DOHH2 (cell line): ENCODE measurements around the gene BMPER.

Source experiments
- H3F3A ChIP-seq: fragments of 200-600 bp; sonication (generic), shearing (Covaris generic); 2 replicates; pipeline ENCODE4 v1.6.0; 2016; ENCODE audit warnings: antibody characterized with exemption, mild to moderate bottlenecking; ENCODE audit not compliant: control insufficient read depth, insufficient read depth
- H3K27ac ChIP-seq: fragments of 200-600 bp; sonication (generic); 2 replicates; pipeline ENCODE4 v1.5.1; 2014; ENCODE audit warnings: low read depth, mild to moderate bottlenecking, low read length, moderate library complexity
- H3K27me3 ChIP-seq: fragments of 200-600 bp; sonication (generic); 2 replicates; pipeline ENCODE4 v1.6.1; 2014; ENCODE audit warnings: mild to moderate bottlenecking, low read length, mixed read lengths; ENCODE audit not compliant: control insufficient read depth
- H3K36me3 ChIP-seq: fragments of 200-600 bp; sonication (generic); 2 replicates; pipeline ENCODE4 v1.6.1; 2014; ENCODE audit warnings: mild to moderate bottlenecking, low read length, moderate library complexity, mixed read lengths; ENCODE audit not compliant: control insufficient read depth
- H3K4me1 ChIP-seq: fragments of 200-600 bp; sonication (generic); 2 replicates; pipeline ENCODE4 v1.6.1; 2014; ENCODE audit warnings: mild to moderate bottlenecking, low read length, mixed read lengths; ENCODE audit not compliant: control insufficient read depth
- H3K4me2 ChIP-seq: fragments of 200-600 bp; sonication (generic); 2 replicates; pipeline ENCODE4 v1.6.0; 2014; ENCODE audit warnings: mild to moderate bottlenecking, low read length, moderate library complexity
- H3K4me3 ChIP-seq: fragments of 200-600 bp; sonication (generic); 2 replicates; pipeline ENCODE4 v1.5.1; 2014; ENCODE audit warnings: mild to moderate bottlenecking, low read length, mixed read lengths
- H3K79me2 ChIP-seq: fragments of 200-600 bp; sonication (generic); 2 replicates; pipeline ENCODE4 v1.6.1; 2014; ENCODE audit warnings: mild to moderate bottlenecking, low read length, mixed read lengths; ENCODE audit not compliant: control insufficient read depth
- H3K9me2 ChIP-seq: fragments of 200-600 bp; sonication (generic); replicated peaks from 2 replicates; pipeline ENCODE4 v1.6.1; 2014; ENCODE audit warnings: mild to moderate bottlenecking, low read length, mixed read lengths; ENCODE audit not compliant: control insufficient read depth
- H3K9me3 ChIP-seq: fragments of 200-600 bp; sonication (generic); 2 replicates; pipeline ENCODE4 v1.6.1; 2014; ENCODE audit warnings: antibody characterized with exemption, low read length, mixed read lengths; ENCODE audit not compliant: control insufficient read depth, insufficient read depth
- H4K20me1 ChIP-seq: fragments of 200-600 bp; sonication (generic); 2 replicates; pipeline ENCODE4 v1.6.0; 2014; ENCODE audit warnings: low read depth, mild to moderate bottlenecking, antibody characterized with exemption, low read length, moderate library complexity; ENCODE audit not compliant: control insufficient read depth, insufficient read depth
- EZH2phosphoT487 ChIP-seq: fragments of 200-600 bp; sonication (generic); IDR thresholded peaks from 2 replicates; pipeline ENCODE4 v1.6.1; 2017; ENCODE audit warnings: borderline replicate concordance, mild to moderate bottlenecking, antibody characterized with exemption, low read length, moderate library complexity, mixed read lengths
- TF ChIP-seq, protein P1 (sequence below): fragments of 200-600 bp; sonication (generic); IDR thresholded peaks from one replicate; pipeline ENCODE4 v1.5.1; 2014; ENCODE audit warnings: antibody characterized with exemption, mild to moderate bottlenecking, low read depth, low read length; ENCODE audit not compliant: poor library complexity, severe bottlenecking

BMPER gene

DNA sequence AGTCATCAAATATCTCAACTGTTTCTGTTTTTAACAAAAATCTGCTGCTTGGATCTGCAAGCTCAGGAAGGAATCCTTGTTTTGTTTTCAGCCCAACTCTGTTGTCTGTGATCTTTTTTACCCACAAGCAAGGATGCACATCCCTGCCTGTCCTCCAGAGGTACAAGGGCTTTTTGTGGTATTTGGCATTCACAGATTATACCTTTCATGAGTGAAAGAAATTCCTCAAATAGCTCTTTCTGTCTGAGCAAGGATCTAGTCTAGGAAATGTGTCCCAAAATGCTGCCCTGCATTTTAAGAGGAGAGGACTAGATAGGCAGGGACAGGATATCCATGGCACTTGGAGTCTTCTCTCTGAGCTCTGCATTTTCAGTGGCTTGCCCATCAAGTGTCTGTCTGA, 151.8 kb downstream of the BMPER start:
- H3K36me3 ChIP-seq: no peaks in the 10 kb centered on the region
- no peaks in the 10 kb centered on the region for H3K4me1 ChIP-seq

DNA sequence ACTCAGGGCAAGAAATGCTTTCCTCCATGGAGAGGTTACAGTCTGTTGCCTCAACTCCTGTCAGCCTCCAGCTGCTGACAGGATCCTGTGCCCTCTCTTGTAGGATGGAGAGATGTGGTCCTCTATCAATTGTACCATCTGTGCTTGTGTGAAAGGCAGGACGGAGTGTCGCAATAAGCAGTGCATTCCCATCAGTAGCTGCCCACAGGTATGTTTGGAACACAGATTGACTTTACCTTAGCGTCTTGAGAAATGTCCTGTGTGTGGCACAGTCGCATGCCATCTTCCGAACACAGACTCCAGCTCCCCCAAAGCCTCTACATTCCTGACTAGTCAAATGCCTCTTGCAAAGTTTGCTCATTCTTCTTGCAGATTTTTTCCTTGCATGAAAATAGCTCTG, 152.6 kb downstream of the BMPER start:
- Histone ChIP-seq H3K4me2 (no peak overlapping the region), H3K9me3 (no peaks in the 10 kb centered on the region; the same call in 1 of the 2 replicates), H3K9me2 (no peaks in the 10 kb centered on the region), H3K27me3 (no peaks in the 10 kb centered on the region), H3K27ac (no peak overlapping the region), H3K79me2 (no peaks in the 10 kb centered on the region), H4K20me1 (no peaks in the 10 kb centered on the region), H3K4me1 (no peaks in the 10 kb centered on the region), H3K4me3 (no peak overlapping the region), H3F3A (no peaks in the 10 kb centered on the region), H3K36me3 (no peaks in the 10 kb centered on the region)
- no peak for TF ChIP-seq EZH2phosphoT487
- TF ChIP-seq, protein P1, sequence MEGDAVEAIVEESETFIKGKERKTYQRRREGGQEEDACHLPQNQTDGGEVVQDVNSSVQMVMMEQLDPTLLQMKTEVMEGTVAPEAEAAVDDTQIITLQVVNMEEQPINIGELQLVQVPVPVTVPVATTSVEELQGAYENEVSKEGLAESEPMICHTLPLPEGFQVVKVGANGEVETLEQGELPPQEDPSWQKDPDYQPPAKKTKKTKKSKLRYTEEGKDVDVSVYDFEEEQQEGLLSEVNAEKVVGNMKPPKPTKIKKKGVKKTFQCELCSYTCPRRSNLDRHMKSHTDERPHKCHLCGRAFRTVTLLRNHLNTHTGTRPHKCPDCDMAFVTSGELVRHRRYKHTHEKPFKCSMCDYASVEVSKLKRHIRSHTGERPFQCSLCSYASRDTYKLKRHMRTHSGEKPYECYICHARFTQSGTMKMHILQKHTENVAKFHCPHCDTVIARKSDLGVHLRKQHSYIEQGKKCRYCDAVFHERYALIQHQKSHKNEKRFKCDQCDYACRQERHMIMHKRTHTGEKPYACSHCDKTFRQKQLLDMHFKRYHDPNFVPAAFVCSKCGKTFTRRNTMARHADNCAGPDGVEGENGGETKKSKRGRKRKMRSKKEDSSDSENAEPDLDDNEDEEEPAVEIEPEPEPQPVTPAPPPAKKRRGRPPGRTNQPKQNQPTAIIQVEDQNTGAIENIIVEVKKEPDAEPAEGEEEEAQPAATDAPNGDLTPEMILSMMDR: no peak

More for the DNA sequence above, 151.8 kb downstream of the BMPER start:
- Histone ChIP-seq H3K4me3 (no peak overlapping the region), H3K27me3 (no peaks in the 10 kb centered on the region; the same call in 1 of the 2 replicates), H3K79me2 (no peaks in the 10 kb centered on the region), H4K20me1 (no peaks in the 10 kb centered on the region), H3F3A (no peaks in the 10 kb centered on the region), H3K9me3 (no peaks in the 10 kb centered on the region; the same call in 1 of the 2 replicates), H3K27ac (no peak overlapping the region), H3K4me2 (no peak overlapping the region), H3K9me2 (no peaks in the 10 kb centered on the region)
- no peak for TF ChIP-seq EZH2phosphoT487
- TF ChIP-seq, protein P1: no peak

DNA sequence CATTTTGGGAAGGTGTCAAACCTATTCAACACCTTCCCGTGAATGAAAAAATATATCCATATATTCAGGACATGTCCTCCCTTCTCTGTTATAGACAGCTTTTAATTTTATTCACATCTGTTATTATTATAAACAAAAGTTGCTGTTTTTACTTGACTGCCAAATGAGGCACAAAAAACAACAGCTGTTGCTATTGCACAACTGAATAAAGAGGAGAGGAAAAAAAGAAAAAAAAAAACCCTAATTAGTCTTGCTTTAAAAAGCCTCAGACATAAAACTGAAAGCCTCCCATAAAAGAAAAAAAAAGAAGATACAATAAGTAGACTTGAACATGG, 153.4 kb downstream of the BMPER start:
- no peaks in the 10 kb centered on the region for H3F3A ChIP-seq
- no peak overlapping the region for H3K4me2 ChIP-seq
- H3K9me2 ChIP-seq: no peaks in the 10 kb centered on the region
- H3K27me3 ChIP-seq: no peaks in the 10 kb centered on the region
- H3K4me3 ChIP-seq: no peak overlapping the region
- no peaks in the 10 kb centered on the region; the same call in 1 of the 2 replicates for H3K9me3 ChIP-seq
- H3K27ac ChIP-seq: no peak overlapping the region
- no peaks in the 10 kb centered on the region for H3K36me3 ChIP-seq
- no peaks in the 10 kb centered on the region for H4K20me1 ChIP-seq
- no peaks in the 10 kb centered on the region for H3K79me2 ChIP-seq
- TF ChIP-seq, protein P1: no peak
- no peak for TF ChIP-seq EZH2phosphoT487
- H3K4me1 ChIP-seq: no peaks in the 10 kb centered on the region
